Pancreas (tissue), 10 donors: Measurements from ENCODE around the gene KCNMA1. TPM values are rescaled to one million over a fixed set of nuclear protein-coding genes. Genes with fewer than 3 reads are reported as not detected.
A peak's percentile ranks its signal among the peaks of the same experiment; 100 is the strongest.

Experiments
- ATAC-seq, 4 donors: fragments of 200-7000 bp; cut with Tn5 transposase; one replicate each; pipeline versions ENCODE4 v1.8.0 to v1.9.1; 2020; ENCODE audit warnings: mild to moderate bottlenecking in 4 of 4, moderate library complexity in 4 of 4
- DNase-seq, 6 donors: peaks; one replicate each; pipeline ENCODE4 v3.0.0-alpha.2; 2020
- FAIRE-seq: peaks from 2 replicates; lab custom pipeline; 2012; peaks lifted over from hg19 to GRCh38; lab: Jason Lieb, UNC
- H3K27ac ChIP-seq, 4 donors: fragments of 200-600 bp; sonication (generic); 1 replicate in 3 of 4; 2 replicates in 1 of 4; pipeline versions ENCODE4 v1.5.0 to v1.8.0; 2020
- H3K27me3 ChIP-seq, 4 donors: fragments of 200-600 bp; one replicate each; pipeline ENCODE4 v1.8.0; 2021
- H3K36me3 ChIP-seq, 3 donors: fragments of 200-600 bp; sonication (generic) in 1 of 3; one replicate each; pipeline versions ENCODE4 v1.5.0 to v1.8.0; 2020 to 2021
- H3K4me1 ChIP-seq, 3 donors: fragments of 200-600 bp; one replicate each; pipeline ENCODE4 v1.8.0; 2021
- H3K4me3 ChIP-seq, 4 donors: fragments of 200-600 bp; sonication (generic) in 2 of 4; one replicate each; pipeline versions ENCODE4 v1.5.0 to v1.8.0; 2020 to 2021
- H3K9me3 ChIP-seq, 4 donors: fragments of 200-600 bp; one replicate each; pipeline ENCODE4 v1.8.0; 2021
- WGBS, 2 donors: extraction: QIAGEN DNeasy Blood & Tissue Kit; methylation state at CpG; one replicate each; pipeline ENCODE4 v1.1.7; 2013; 5-methylcytosine and 5-hydroxymethylcytosine counted together
- intact Hi-C, 3 donors: fragments of 100-400 bp; cut with DNase I; formaldehyde crosslinking; loops; one replicate each; pipeline versions ENCODE4 v1.11.1 to v1.14.2; 2022
- polyA plus RNA-seq, 2 donors: library from polyadenylated mRNA; stranded (reverse); fragments of 200-250 nt; gene quantifications; one replicate each; pipeline ENCODE4 v1.2.3, GENCODE V29; 2013
- total RNA-seq, 6 donors: library from RNA; stranded (reverse); fragmentation: NEBNext Ultra II Directional in 4 of 6; extraction: Animal tissue kit (Norgen Biotek cat#: 25700) in 4 of 6; gene quantifications; one replicate each; pipeline versions ENCODE4 v1.2.1 to v1.2.4, GENCODE V29; 2021 to 2023
- TF ChIP-seq, protein P1 (sequence below), 4 donors: fragments of 200-600 bp; sonication (generic) in 3 of 4; IDR thresholded peaks; one replicate each; pipeline versions ENCODE4 v1.5.0 to v1.8.0; 2021; ENCODE audit warnings: antibody characterized with exemption in 4 of 4
- donor health status: healthy with polysubstance abuse.
- donor health status: DM: no; HTN: no; CAD: no; lungs with moderate emphysema.
- donor health status: DM: no; HTN: no; CAD: no.
- donor health status: control.
- donor health status: control.
- donor health status: Bipolar disorder and iron deficiency.
- donor health status: DM: yes; HTN: yes; CAD: no.
- donor health status: DM: no; HTN: no; CAD: no.
- donor health status: DM: no; HTN: no; CAD: no.
- donor health status: DM: yes; HTN: yes; CAD: no.

Gene KCNMA1
- total and polyA plus RNA-seq, 8 donors: 3.5 to 19.4 (median 9.3) TPM

- Histone ChIP-seq H3K27ac (no peak overlapping the region), H3K4me3 (no peak overlapping the region), H3K27me3 (no peaks in the 10 kb centered on the region), H3K9me3 (no peaks in the 10 kb centered on the region), H3K4me1 (no peaks in the 10 kb centered on the region), H3K36me3 (no peaks in the 10 kb centered on the region)
- TF ChIP-seq, protein P1, sequence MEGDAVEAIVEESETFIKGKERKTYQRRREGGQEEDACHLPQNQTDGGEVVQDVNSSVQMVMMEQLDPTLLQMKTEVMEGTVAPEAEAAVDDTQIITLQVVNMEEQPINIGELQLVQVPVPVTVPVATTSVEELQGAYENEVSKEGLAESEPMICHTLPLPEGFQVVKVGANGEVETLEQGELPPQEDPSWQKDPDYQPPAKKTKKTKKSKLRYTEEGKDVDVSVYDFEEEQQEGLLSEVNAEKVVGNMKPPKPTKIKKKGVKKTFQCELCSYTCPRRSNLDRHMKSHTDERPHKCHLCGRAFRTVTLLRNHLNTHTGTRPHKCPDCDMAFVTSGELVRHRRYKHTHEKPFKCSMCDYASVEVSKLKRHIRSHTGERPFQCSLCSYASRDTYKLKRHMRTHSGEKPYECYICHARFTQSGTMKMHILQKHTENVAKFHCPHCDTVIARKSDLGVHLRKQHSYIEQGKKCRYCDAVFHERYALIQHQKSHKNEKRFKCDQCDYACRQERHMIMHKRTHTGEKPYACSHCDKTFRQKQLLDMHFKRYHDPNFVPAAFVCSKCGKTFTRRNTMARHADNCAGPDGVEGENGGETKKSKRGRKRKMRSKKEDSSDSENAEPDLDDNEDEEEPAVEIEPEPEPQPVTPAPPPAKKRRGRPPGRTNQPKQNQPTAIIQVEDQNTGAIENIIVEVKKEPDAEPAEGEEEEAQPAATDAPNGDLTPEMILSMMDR (IDR thresholded peaks at IDR 0.05): no peak
- FAIRE-seq (no peak), ATAC-seq (no peak), DNase-seq (no peak)
- intact Hi-C loops: no loop called here
- 79 to 84% methylated on average over 2 of the region's 2 CpGs for WGBS, 2 donors
These were observed 131.9 kb downstream of the KCNMA1 start for GRCh38 chr10:77505431-77506334.

- no peak for FAIRE-seq
- H3K27me3 ChIP-seq: no peaks in the 10 kb centered on the region
- H3K4me3 ChIP-seq: no peak overlapping the region
- no peak overlapping the region for H3K27ac ChIP-seq
- peak in 5 of 6 donors; percentile 59 to 70 (median 68) for DNase-seq
- no peaks in the 10 kb centered on the region for H3K9me3 ChIP-seq
- peak; percentile 91 to 95 (median 92) for ATAC-seq
- intact Hi-C loops: no loop called here
- 13 to 14% methylated on average over 4 of the region's 4 CpGs for WGBS, 2 donors
- TF ChIP-seq, protein P1 (IDR thresholded peaks at IDR 0.05): no peak
- H3K36me3 ChIP-seq: no peaks in the 10 kb centered on the region
- peaks cover 0 to 2% (median 1%) of the 10 kb centered on the region in 3 donors for H3K4me1 ChIP-seq
These were observed 132.7 kb downstream of the KCNMA1 start for GRCh38 chr10:77504873-77505257.

GRCh38 chr10:77504196-77504872 lies 133.3 kb downstream of the KCNMA1 start:
- ATAC-seq: peak in 1 of 4 donors; percentile 10
- WGBS, 2 donors: 93 to 98% methylated on average over 2 of the region's 2 CpGs
- H3K4me3 ChIP-seq: no peak overlapping the region

GRCh38 chr10:77501846-77502261 lies 135.8 kb downstream of the KCNMA1 start:
- TF ChIP-seq, protein P1 (IDR thresholded peaks at IDR 0.05): no peak
- intact Hi-C loops: no loop called here
- Histone ChIP-seq H3K4me1 (peaks cover 11 to 15% (median 11%) of the 10 kb centered on the region in 3 donors), H3K36me3 (no peaks in the 10 kb centered on the region), H3K4me3 (no peak overlapping the region), H3K27ac (no peak overlapping the region), H3K9me3 (no peaks in the 10 kb centered on the region), H3K27me3 (no peaks in the 10 kb centered on the region)
- no peak for ATAC-seq
- 71 to 79% methylated on average over 4 of the region's 4 CpGs for WGBS, 2 donors
- no peak for DNase-seq
- no peak for FAIRE-seq

More at GRCh38 chr10:77504196-77504872, 133.3 kb downstream of the KCNMA1 start:
- H3K36me3 ChIP-seq: no peaks in the 10 kb centered on the region
- DNase-seq: no peak
- no peak overlapping the region for H3K27ac ChIP-seq
- TF ChIP-seq, protein P1 (IDR thresholded peaks at IDR 0.05): no peak
- H3K4me1 ChIP-seq: peaks cover 0 to 7% (median 6%) of the 10 kb centered on the region in 3 donors
- H3K9me3 ChIP-seq: no peaks in the 10 kb centered on the region
- no peaks in the 10 kb centered on the region for H3K27me3 ChIP-seq
- intact Hi-C loops: no loop called here
- FAIRE-seq: no peak
